Activated CD8-positive, alpha-beta T cell treated with anti-CD3 and anti-CD28 coated beads for 36 hours (primary cell): ENCODE data around the gene CAMK4. TPM values are rescaled to one million over a fixed set of nuclear protein-coding genes. Genes with fewer than 3 reads are reported as not detected.
A peak's percentile ranks its signal among the peaks of the same experiment; 100 is the strongest.

Experiments used
- ATAC-seq: fragments of 200-7000 bp; cut with Tn5 transposase; one replicate; pipeline ENCODE4 v1.10.0; 2021; ENCODE audit warnings: mild to moderate bottlenecking, moderate library complexity
- CTCF ChIA-PET: fragments of 350-600 bp; sonication (Branson Sonifier 250); formaldehyde crosslinking; loops from one replicate; lab custom pipeline; 2021; ENCODE audit warnings: antibody characterized with exemption; lab: Charles Lee
- POLR2A ChIA-PET: fragments of 350-600 bp; sonication (Branson Sonifier 250); formaldehyde crosslinking; loops from one replicate; lab custom pipeline; 2021; ENCODE audit warnings: antibody characterized with exemption; lab: Charles Lee
- DNase-seq: peaks from one replicate; pipeline ENCODE4 v3.0.0-alpha.2; 2020
- H3K27ac Mint-ChIP-seq: one replicate; pipeline ENCODE4 v1.8.0; 2021; ENCODE audit warnings: mild to moderate bottlenecking, mixed read lengths
- H3K27me3 Mint-ChIP-seq: one replicate; pipeline ENCODE4 v1.8.0; 2021; ENCODE audit warnings: mixed read lengths
- H3K36me3 Mint-ChIP-seq: one replicate; pipeline ENCODE4 v1.8.0; 2021; ENCODE audit warnings: low read depth, mixed read lengths
- H3K4me1 Mint-ChIP-seq: one replicate; pipeline ENCODE4 v1.8.0; 2021; ENCODE audit warnings: low read depth, mixed read lengths
- H3K4me3 Mint-ChIP-seq: one replicate; pipeline ENCODE4 v1.8.0; 2021; ENCODE audit warnings: mild to moderate bottlenecking, moderate library complexity, mixed read lengths
- H3K9me3 Mint-ChIP-seq: one replicate; pipeline ENCODE4 v1.8.0; 2021; ENCODE audit warnings: mixed read lengths
- intact Hi-C: fragments of 100-400 bp; cut with micrococcal nuclease; formaldehyde crosslinking; loops from one replicate; pipeline ENCODE4 v1.10.0; 2022
- total RNA-seq, 2 experiments: library from RNA; stranded (reverse); gene quantifications; one replicate each; pipeline ENCODE4 v1.2.3, GENCODE V29; 2021
- TF ChIP-seq, protein P1 (sequence below): fragments of 200-600 bp; IDR thresholded peaks from one replicate; pipeline ENCODE4 v1.8.0; 2022; ENCODE audit warnings: antibody characterized with exemption, mild to moderate bottlenecking

The CAMK4 gene
- total RNA-seq, 2 experiments from 2014 or later, result 79.7 to 80.7 TPM

- no peak for ATAC-seq
- no peak for DNase-seq
- TF ChIP-seq, protein P1, sequence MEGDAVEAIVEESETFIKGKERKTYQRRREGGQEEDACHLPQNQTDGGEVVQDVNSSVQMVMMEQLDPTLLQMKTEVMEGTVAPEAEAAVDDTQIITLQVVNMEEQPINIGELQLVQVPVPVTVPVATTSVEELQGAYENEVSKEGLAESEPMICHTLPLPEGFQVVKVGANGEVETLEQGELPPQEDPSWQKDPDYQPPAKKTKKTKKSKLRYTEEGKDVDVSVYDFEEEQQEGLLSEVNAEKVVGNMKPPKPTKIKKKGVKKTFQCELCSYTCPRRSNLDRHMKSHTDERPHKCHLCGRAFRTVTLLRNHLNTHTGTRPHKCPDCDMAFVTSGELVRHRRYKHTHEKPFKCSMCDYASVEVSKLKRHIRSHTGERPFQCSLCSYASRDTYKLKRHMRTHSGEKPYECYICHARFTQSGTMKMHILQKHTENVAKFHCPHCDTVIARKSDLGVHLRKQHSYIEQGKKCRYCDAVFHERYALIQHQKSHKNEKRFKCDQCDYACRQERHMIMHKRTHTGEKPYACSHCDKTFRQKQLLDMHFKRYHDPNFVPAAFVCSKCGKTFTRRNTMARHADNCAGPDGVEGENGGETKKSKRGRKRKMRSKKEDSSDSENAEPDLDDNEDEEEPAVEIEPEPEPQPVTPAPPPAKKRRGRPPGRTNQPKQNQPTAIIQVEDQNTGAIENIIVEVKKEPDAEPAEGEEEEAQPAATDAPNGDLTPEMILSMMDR, result no peak
- intact Hi-C loops, result no loop called here
- Mint-ChIP-seq H3K4me3 (no peak overlapping the region), H3K36me3 (peaks cover 50% of the 10 kb centered on the region), H3K27me3 (no peaks in the 10 kb centered on the region), H3K27ac (no peak overlapping the region), H3K9me3 (no peaks in the 10 kb centered on the region), H3K4me1 (peaks cover 27% of the 10 kb centered on the region)
- ChIA-PET CTCF (no interaction called here), POLR2A (interaction anchor here (0.7 kb wide), 1 partner anchor 73 kb away, joined by 3 read pairs; no protein-coding TSS in a partner anchor)
Measured at GRCh38 chr5:111392181-111392580, 168.0 kb downstream of the CAMK4 start.

DNA sequence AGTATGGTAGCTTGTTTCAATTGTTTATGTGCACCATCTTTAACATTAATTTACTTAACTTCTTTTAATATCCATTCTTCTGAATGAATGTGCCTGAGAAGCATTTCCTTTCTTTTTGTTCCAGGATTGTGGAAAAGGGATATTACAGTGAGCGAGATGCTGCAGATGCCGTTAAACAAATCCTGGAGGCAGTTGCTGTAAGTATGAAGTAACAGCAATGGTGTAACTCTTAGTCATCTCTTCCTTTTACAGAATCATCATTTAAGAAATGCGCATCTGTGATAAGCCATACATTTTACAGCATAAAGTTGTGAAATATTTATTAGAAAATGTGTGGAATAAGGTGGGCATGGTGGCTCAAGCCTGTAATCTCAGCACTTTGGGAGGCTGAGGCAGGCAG, 170.4 kb downstream of the CAMK4 start:
- H3K27me3 Mint-ChIP-seq, result no peaks in the 10 kb centered on the region
- H3K9me3 Mint-ChIP-seq, result no peaks in the 10 kb centered on the region
- no peak overlapping the region for H3K4me3 Mint-ChIP-seq
- peaks cover 49% of the 10 kb centered on the region for H3K36me3 Mint-ChIP-seq
- POLR2A ChIA-PET, result interaction anchor here (0.9 kb wide), 1 partner anchor 10 kb away, joined by 3 read pairs; no protein-coding TSS in a partner anchor
- intact Hi-C loops, result no loop called here
- CTCF ChIA-PET, result interaction anchor here (0.7 to 1.1 kb wide), 2 partner anchors 16 to 407 kb away, joined by 3 read pairs; no protein-coding TSS in a partner anchor
- TF ChIP-seq, protein P1, result no peak
- no peak for ATAC-seq
- peaks cover 31% of the 10 kb centered on the region for H3K4me1 Mint-ChIP-seq
- no peak for DNase-seq
- no peak overlapping the region for H3K27ac Mint-ChIP-seq

DNA sequence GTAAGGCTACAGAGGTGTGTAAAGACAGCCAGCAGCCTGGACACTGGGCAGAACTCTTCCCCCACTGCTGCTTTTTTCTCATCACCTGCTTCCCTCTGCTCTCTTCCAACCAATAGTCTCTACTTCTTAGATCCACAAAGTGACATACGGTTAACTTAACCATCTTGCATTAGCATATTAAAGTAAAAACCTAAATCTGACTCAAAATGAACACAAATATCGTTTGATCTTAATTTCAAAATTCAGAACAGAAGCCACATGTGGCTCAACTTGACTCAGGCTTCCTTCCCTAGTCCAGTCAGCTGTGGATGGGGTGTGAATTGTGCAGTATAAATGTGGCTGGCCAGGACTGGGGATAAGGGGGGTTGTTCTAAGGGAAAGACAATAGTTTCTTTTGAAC, 173.8 kb downstream of the CAMK4 start:
- TF ChIP-seq, protein P1, result no peak
- no peaks in the 10 kb centered on the region for H3K27me3 Mint-ChIP-seq
- peaks cover 37% of the 10 kb centered on the region for H3K4me1 Mint-ChIP-seq
- DNase-seq (no peak), ATAC-seq (peak; percentile 53)
- intact Hi-C loops, result no loop called here
- H3K36me3 Mint-ChIP-seq, result peaks cover 60% of the 10 kb centered on the region
- peaks cover 3% of the 10 kb centered on the region for H3K9me3 Mint-ChIP-seq
- ChIA-PET CTCF (no interaction called here), POLR2A (no interaction called here)
- H3K4me3 Mint-ChIP-seq, result no peak overlapping the region
- peak overlapping the region; percentile 14 for H3K27ac Mint-ChIP-seq

DNA sequence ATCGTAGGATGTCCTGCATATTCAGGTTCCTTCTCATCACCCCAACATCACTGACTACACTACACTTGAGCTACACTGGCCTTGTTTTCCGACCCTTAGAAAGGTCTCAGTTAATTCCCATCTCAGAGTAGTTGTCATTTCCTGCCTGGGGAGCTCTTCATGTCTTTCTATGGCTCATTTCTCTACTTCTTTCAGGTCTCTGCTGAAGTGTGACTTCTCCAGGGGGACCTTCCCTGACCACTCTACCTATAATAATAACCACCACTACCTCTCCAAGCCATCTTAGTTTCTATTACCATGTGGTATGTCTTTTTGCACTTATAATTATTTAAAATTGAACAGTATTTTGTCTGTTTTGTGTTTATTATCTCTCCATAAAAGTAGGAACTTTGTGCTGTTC, 174.9 kb downstream of the CAMK4 start:
- H3K9me3 Mint-ChIP-seq, result peaks cover 3% of the 10 kb centered on the region
- no peak overlapping the region for H3K4me3 Mint-ChIP-seq
- ChIA-PET CTCF (interaction anchor here (1.0 to 2.3 kb wide), 3 partner anchors 10 to 229 kb away, joined by 3 to 4 read pairs (median 3); no protein-coding TSS in a partner anchor), POLR2A (no interaction called here)
- H3K36me3 Mint-ChIP-seq, result peaks cover 64% of the 10 kb centered on the region
- intact Hi-C loops, result no loop called here
- no peak for DNase-seq
- H3K27ac Mint-ChIP-seq, result no peak overlapping the region
- no peak for ATAC-seq
- TF ChIP-seq, protein P1, result no peak
- peaks cover 36% of the 10 kb centered on the region for H3K4me1 Mint-ChIP-seq
- H3K27me3 Mint-ChIP-seq, result no peaks in the 10 kb centered on the region

GRCh38 chr5:111401906-111402305, 177.7 kb downstream of the CAMK4 start:
- ATAC-seq (no peak), DNase-seq (no peak)
- H3K27ac Mint-ChIP-seq, result no peak overlapping the region
- TF ChIP-seq, protein P1, result no peak
- CTCF ChIA-PET, result interaction anchor here (0.8 to 1.0 kb wide), 2 partner anchors 13 to 123 kb away, joined by 3 to 4 read pairs; no protein-coding TSS in a partner anchor
- peaks cover 34% of the 10 kb centered on the region for H3K4me1 Mint-ChIP-seq
- H3K4me3 Mint-ChIP-seq, result no peak overlapping the region
- H3K36me3 Mint-ChIP-seq, result peaks cover 75% of the 10 kb centered on the region
- POLR2A ChIA-PET, result no interaction called here
- peaks cover 7% of the 10 kb centered on the region for H3K9me3 Mint-ChIP-seq
- intact Hi-C loops, result no loop called here
- no peaks in the 10 kb centered on the region for H3K27me3 Mint-ChIP-seq
